GM21390 (cell line): ENCODE measurements around the gene DLGAP1.
"Not testable (repeated sequence)": the region's sequence is repeated elsewhere in the genome, so short reads cannot be mapped to it uniquely, and the experiment has no call there.

Experiments
- ATAC-seq: cut with Tn5 transposase; IDR thresholded peaks from one replicate; pipeline ENCODE4 v1.9.1; 2021; ENCODE audit not compliant: unreplicated experiment

DLGAP1 gene

GRCh38 chr18:3706279-3707097 lies 748.6 kb downstream of the DLGAP1 start:
- ATAC-seq: no peak

GRCh38 chr18:3704556-3705344 lies 750.4 kb downstream of the DLGAP1 start:
- no peak for ATAC-seq

GRCh38 chr18:3703732-3704176 lies 751.4 kb downstream of the DLGAP1 start:
- no peak for ATAC-seq

DNA sequence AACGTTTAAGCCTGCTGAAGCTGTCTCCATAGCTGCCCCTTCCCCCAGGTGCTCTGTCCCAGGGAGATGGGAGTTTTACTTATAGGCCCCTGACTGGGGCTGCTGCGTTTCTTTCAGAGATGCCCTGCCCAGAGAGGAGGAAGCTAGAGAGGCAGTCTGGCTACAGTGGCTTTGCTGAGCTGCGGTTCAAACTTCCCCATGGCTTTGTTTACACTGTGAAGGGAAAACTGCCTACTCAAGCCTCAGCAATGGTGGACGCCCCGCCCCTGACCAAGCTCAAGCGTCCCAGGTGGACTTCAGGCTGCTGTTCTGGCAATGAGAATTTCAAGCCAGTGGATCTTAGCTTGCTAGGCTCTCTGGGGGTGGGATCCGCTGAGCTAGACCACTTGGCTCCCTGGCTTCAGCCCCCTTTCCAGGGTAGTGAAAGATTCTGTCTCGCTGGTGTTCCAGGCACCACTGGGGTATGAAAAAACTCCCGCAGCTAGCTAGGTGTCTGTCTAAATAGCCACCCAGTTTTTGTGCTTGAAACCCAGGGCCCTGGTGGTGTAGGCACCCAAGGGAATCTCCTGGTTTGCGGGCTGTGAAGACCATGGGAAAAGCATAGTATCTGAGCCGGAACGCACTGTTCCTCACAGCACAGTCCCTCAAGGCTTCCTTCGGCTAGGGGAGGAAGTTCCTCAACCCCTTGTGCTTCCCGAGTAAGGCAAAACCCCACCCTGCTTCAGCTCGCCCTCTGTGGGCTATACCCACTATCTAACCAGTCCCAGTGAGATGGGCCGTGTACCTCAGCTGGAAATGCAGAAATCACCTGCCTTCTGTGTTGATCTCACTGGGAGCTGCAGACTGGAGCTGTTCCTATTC lies 755.2 kb downstream of the DLGAP1 start:
- not testable (repeated sequence) for ATAC-seq

- ATAC-seq: not testable (repeated sequence)
These were observed 760.9 kb downstream of the DLGAP1 start for GRCh38 chr18:3694030-3694778.

DNA sequence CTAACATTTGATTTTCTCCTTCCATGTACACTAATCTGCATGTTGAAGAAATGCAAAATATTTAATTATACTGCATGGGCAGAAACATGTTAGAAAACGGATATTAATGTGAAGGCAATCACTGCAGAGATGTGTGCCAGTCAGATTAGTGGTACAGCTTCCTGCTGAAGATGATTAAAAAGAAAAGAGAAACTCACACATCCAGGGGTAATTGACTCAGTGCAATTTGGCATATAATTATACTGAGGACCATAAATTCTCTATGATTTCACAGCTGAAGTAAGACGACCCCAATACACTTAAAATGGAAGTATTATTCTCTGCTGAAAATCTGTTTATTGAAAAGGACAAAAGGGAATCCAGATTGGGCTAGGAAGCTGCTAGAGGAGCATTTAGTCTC lies 761.7 kb downstream of the DLGAP1 start:
- ATAC-seq: no peak

DNA sequence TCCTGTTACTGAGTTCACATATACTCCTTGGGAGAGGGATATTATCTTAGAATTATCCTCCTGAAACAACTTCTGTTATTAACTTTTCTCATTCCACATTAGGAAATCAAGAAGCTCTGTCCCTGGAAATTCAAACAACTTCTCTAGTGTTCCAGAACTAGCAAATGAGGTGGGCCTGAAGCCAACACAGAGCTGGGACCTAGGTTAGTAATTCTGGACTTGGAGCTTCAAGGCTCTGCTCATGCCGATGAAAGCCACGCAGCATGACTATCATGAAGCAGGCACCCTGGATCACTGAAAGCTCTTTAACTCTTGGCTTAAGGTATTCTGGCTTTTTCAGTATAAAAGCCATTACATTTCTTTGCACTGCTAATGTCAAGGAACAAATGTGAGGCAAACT lies 762.4 kb downstream of the DLGAP1 start:
- no peak for ATAC-seq

GRCh38 chr18:3692113-3692621 lies 762.9 kb downstream of the DLGAP1 start:
- no peak for ATAC-seq

- no peak for ATAC-seq
These were observed 763.4 kb downstream of the DLGAP1 start for GRCh38 chr18:3691705-3692104.

DNA sequence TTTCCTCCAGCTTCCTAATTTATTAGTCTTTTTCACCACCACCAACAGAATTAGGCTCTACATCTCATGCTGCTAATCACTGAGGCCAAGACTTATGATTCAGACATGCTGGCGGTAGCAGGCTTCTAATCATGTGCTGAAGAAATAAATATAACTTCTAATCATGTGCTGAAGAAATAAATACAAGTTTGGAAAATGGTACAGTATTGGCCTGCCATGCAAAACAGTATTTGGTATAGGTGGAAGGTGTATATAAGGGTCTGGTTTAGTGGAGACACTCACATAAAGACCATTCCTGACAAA lies 764.4 kb downstream of the DLGAP1 start:
- no peak for ATAC-seq

GRCh38 chr18:3689986-3690763 lies 764.9 kb downstream of the DLGAP1 start:
- ATAC-seq: no peak

DNA sequence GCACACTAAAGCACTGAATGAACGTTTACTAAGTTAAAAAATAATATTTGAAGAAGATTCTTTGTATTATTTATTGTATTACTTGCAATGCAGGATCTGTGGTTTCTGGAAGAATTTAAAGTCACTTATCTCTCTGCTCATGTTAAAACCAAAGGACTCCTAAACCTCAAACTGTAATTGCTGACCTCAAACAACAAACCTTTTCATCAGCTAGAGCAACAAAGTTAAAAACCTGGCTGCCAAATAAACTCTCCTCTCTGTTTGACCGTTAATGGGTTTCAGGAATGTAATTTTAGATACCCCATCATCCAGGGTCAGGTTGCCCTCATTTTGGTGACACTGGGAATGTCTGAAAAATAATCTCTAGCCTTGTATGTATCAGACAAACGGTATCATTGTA lies 766.0 kb downstream of the DLGAP1 start:
- ATAC-seq: no peak

DNA sequence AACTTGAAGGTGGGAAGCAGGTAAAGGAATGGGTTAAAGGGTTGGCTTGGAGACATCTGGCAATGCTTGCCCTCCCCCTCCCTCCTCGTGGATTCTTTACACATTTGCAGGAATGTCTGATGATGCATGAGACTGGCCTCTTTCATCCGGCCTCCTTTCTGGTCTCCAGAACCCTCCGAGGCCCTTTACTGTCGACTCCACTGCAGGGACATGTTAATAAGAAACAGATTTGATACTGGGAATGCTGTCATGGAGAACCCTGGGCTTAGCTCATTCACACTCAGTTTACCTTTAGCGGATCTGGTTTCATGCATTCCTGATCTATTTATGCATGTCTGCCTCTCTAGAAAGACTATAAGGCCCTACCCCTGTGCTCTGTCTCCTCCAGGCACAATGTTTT lies 766.4 kb downstream of the DLGAP1 start:
- ATAC-seq: no peak

DNA sequence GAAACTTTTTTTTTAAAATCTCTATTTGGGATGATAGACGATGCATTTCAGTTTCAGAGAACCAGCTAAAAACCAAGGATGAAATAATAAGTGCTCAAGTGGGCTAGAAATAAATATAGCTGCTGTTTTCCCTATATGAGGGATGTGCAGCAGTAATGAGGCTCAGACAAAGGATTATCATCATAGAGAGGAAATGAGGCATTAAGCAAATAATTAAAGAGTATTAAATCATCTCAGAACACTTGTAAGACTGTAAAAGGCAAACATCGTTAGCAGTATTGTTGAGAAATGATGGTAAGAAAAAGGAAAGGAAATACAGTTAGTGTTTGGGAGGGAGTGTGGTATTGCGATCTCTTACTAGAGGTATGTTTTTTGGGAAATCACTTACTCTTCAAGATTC lies 771.6 kb downstream of the DLGAP1 start:
- no peak for ATAC-seq

- no peak for ATAC-seq
These were observed 773.0 kb downstream of the DLGAP1 start for GRCh38 chr18:3682061-3682460.

DNA sequence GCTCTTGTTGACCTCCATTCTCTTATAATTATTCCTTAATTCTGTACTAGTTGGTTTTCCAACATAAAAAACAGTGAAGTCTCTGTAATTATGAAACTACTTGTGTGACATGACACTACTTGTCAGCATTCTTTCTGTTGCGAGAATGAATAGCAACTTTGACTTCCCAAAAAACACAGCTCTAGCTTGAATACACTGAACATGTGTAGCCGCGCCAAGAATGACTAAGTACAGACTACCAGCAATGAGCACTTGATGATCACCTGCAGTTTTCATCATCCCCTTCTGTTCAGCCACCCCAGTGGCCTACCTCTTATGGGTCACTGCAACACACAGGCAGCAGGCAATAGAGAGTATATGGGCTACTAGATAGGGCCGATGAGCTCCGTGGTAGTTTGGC lies 775.9 kb downstream of the DLGAP1 start:
- ATAC-seq: no peak

DNA sequence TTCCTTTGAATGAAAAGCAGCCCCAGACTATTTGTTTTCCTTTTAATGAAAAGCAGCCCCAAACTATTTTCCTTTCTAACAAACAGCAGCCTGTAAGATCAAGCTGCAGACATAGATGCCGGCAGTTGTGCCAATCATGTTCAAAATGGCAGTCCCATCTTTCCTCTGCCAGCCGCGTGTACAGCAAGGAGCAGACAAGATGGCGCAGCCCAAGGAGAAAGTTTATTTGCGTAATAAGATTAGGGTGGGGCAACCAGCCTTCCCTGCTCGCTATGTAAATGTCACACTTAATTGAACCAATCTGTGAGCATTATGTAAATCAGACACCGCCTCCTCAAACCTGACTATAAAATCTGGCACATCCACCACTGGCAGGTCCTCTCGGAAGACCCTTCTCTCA lies 779.1 kb downstream of the DLGAP1 start:
- ATAC-seq: no peak

GRCh38 chr18:3675446-3675845 lies 779.7 kb downstream of the DLGAP1 start:
- ATAC-seq: no peak

DNA sequence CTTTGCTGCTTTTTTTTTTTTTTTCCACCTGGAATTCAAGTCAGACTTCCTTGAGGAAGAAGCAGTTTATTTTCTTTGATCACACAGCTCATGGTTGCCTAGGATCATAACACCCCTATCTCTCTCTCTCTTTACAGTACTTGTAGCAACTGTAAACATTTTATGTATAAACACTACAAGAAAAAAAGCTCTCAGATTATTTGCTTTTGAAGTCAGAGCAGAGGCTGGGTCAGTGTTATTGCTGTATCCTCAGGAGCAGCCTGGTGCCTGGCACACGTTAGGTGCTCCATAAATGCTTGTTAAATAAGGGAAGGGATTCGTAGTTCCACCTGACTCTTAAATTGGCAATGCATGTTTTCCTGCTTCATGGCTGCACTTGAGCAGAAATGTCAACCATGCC lies 783.9 kb downstream of the DLGAP1 start:
- ATAC-seq: no peak

DNA sequence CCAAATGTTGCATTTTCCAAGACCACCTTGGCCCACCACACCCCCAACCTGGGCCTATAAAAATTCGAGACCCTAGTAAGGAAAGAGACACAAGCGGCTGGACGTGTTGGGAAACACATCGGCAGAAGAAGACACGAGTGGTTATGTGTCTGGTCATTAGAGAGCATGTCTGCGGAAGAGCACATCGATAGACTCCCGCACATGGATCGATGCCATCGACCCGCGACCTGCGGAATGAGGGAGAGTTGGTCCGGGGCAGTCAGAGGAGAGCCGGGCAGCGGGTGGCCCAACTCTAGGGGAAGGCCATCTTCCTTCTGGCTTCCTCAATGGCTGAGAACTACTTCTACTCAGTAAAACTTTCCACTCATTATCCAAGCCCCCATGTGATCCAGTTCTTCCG lies 785.7 kb downstream of the DLGAP1 start:
- no peak for ATAC-seq
